Hematopoietic multipotent progenitor cell treated with erythropoietin and hydrocortisone succinate and interleukin-3 and kit ligand, for 15 days (in vitro differentiated cells): ENCODE measurements around the gene SPDYE9.
"Not testable (repeated sequence)": the region's sequence is repeated elsewhere in the genome, so short reads cannot be mapped to it uniquely, and the experiment has no call there.

Source experiments
- DNase-seq: peaks from one replicate; pipeline ENCODE4 v3.0.0-alpha.2; 2015; ENCODE audit warnings: low spot score

SPDYE9 gene

GRCh38 chr7:73085938-73086337 lies at the start of gene SPDYE9:
TSS of gene SPDYE9 (minus strand) at chr7:73086038. CDS start at chr7:73084238, 1,800 bp downstream.
- DNase-seq, result not testable (repeated sequence)

GRCh38 chr7:73134866-73135265 lies 49.0 kb upstream of the SPDYE9 start:
- not testable (repeated sequence) for DNase-seq

GRCh38 chr7:73132651-73133217 lies 46.9 kb upstream of the SPDYE9 start:
- not testable (repeated sequence) for DNase-seq

GRCh38 chr7:73130612-73131011 lies 44.8 kb upstream of the SPDYE9 start:
- DNase-seq, result not testable (repeated sequence)

GRCh38 chr7:73124126-73124525 lies 38.3 kb upstream of the SPDYE9 start:
- DNase-seq, result not testable (repeated sequence)

GRCh38 chr7:73122778-73123447 lies 37.1 kb upstream of the SPDYE9 start:
- DNase-seq, result not testable (repeated sequence)

GRCh38 chr7:73118155-73118554 lies 32.3 kb upstream of the SPDYE9 start:
- not testable (repeated sequence) for DNase-seq

GRCh38 chr7:73057811-73058210 lies 28.0 kb downstream of the SPDYE9 start, which contains the start of gene SPDYE11:
TSS of gene SPDYE11 (minus strand) at chr7:73057911. CDS start at chr7:73056111, 1,800 bp downstream.
- DNase-seq, result not testable (repeated sequence)

GRCh38 chr7:73029666-73030065 lies 56.2 kb downstream of the SPDYE9 start, which contains the start of gene SPDYE8:
TSS of gene SPDYE8 (minus strand) at chr7:73029766. CDS start at chr7:73027966, 1,800 bp downstream.
- not testable (repeated sequence) for DNase-seq
